MM.1S (cell line): ENCODE data around the gene CALCA.

Experiments used
- EZH2 ChIP-seq: fragments of 300-600 bp; sonication (generic); optimal IDR thresholded peaks from 2 replicates; pipeline ENCODE3; 2017; ENCODE audit warnings: low read depth, mild to moderate bottlenecking, antibody characterized with exemption, low read length, mixed read lengths
- TF ChIP-seq, protein P1 (sequence below): fragments of 300-600 bp; sonication (generic); IDR thresholded peaks from 2 replicates; pipeline ENCODE4 v1.5.1; 2016; ENCODE audit warnings: antibody characterized with exemption, low read length, mixed read lengths

DNA sequence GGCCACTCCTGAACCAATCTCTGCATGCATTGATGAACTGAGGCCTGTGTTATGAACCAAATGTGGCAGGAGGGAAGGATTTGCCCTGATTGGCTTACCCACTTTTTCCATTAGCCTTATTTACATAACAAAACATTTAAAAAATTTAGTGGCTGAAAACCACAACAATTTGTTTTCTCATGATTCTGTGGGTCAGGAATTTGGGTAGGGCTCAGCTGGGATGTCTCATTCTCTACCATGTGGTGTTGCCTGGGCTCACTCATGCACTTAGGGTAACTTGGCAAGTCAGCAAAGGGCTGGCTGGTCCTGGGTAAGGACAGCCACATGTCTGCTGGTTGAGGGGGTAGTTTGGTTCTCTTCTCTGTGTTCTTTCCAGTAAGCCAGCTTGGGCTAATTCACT is 45.0 kb downstream of the CALCA start:
- TF ChIP-seq, protein P1, sequence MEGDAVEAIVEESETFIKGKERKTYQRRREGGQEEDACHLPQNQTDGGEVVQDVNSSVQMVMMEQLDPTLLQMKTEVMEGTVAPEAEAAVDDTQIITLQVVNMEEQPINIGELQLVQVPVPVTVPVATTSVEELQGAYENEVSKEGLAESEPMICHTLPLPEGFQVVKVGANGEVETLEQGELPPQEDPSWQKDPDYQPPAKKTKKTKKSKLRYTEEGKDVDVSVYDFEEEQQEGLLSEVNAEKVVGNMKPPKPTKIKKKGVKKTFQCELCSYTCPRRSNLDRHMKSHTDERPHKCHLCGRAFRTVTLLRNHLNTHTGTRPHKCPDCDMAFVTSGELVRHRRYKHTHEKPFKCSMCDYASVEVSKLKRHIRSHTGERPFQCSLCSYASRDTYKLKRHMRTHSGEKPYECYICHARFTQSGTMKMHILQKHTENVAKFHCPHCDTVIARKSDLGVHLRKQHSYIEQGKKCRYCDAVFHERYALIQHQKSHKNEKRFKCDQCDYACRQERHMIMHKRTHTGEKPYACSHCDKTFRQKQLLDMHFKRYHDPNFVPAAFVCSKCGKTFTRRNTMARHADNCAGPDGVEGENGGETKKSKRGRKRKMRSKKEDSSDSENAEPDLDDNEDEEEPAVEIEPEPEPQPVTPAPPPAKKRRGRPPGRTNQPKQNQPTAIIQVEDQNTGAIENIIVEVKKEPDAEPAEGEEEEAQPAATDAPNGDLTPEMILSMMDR: no peak
- TF ChIP-seq EZH2: no peak
